Astrocyte (in vitro differentiated cells and primary cell): ENCODE results near the gene PLA2G4A. TPM values are rescaled to one million over a fixed set of nuclear protein-coding genes. Genes with fewer than 3 reads are reported as not detected.

Experiments
- DNase-seq: peaks from one replicate; pipeline ENCODE4 v3.0.0-alpha.2; 2010; ENCODE audit warnings: low read depth
- FAIRE-seq: peaks from 2 replicates; lab custom pipeline; 2011; peaks lifted over from hg19 to GRCh38; lab: Jason Lieb, UNC
- H2AFZ ChIP-seq: 2 replicates; pipeline ENCODE4 v1.6.0; 2012; ENCODE audit warnings: low read depth, low read length, inconsistent platforms
- H3K27ac ChIP-seq: 2 replicates; pipeline ENCODE4 v1.5.1; 2011; ENCODE audit warnings: low read depth, low read length, inconsistent platforms
- H3K27me3 ChIP-seq: 2 replicates; pipeline ENCODE4 v1.6.0; 2011; ENCODE audit warnings: low read length, inconsistent platforms; ENCODE audit not compliant: insufficient read depth
- H3K36me3 ChIP-seq: 2 replicates; pipeline ENCODE4 v1.5.1; 2011; ENCODE audit warnings: low read length, inconsistent platforms; ENCODE audit not compliant: insufficient read depth
- H3K4me1 ChIP-seq: 2 replicates; pipeline ENCODE4 v1.5.1; 2011; ENCODE audit warnings: low read length, inconsistent platforms; ENCODE audit not compliant: insufficient read depth
- H3K4me2 ChIP-seq: 2 replicates; pipeline ENCODE4 v1.6.0; 2012; ENCODE audit warnings: low read length, inconsistent platforms
- H3K4me3 ChIP-seq: 2 replicates; pipeline ENCODE4 v1.5.1; 2011; ENCODE audit warnings: low read depth, mild to moderate bottlenecking, low read length, inconsistent platforms; ENCODE audit not compliant: insufficient read depth
- H3K79me2 ChIP-seq: 2 replicates; pipeline ENCODE4 v1.6.0; 2012; ENCODE audit warnings: mild to moderate bottlenecking, low read length, inconsistent platforms; ENCODE audit not compliant: insufficient read depth
- H3K9ac ChIP-seq: 2 replicates; pipeline ENCODE4 v1.6.0; 2012; ENCODE audit warnings: mild to moderate bottlenecking, low read length, inconsistent platforms
- H3K9me3 ChIP-seq: 2 replicates; pipeline ENCODE4 v1.5.1; 2012; ENCODE audit warnings: low read depth, mild to moderate bottlenecking, low read length, inconsistent platforms; ENCODE audit not compliant: insufficient read depth
- H4K20me1 ChIP-seq: 2 replicates; pipeline ENCODE4 v1.6.0; 2012; ENCODE audit warnings: low read length, inconsistent platforms; ENCODE audit not compliant: insufficient read depth
- H3K27ac Mint-ChIP-seq: one replicate; pipeline ENCODE4 v1.8.0; 2021; ENCODE audit warnings: mild to moderate bottlenecking, mixed read lengths; ENCODE audit not compliant: unreplicated experiment
- H3K27me3 Mint-ChIP-seq: one replicate; pipeline ENCODE4 v1.8.0; 2021; ENCODE audit warnings: low read depth, mixed read lengths; ENCODE audit not compliant: unreplicated experiment
- H3K36me3 Mint-ChIP-seq: one replicate; pipeline ENCODE4 v1.8.0; 2021; ENCODE audit warnings: low read depth, mixed read lengths; ENCODE audit not compliant: unreplicated experiment
- H3K4me1 Mint-ChIP-seq: one replicate; pipeline ENCODE4 v1.8.0; 2021; ENCODE audit warnings: low read depth, mixed read lengths; ENCODE audit not compliant: unreplicated experiment
- H3K4me3 Mint-ChIP-seq: one replicate; pipeline ENCODE4 v1.8.0; 2021; ENCODE audit warnings: mild to moderate bottlenecking, moderate library complexity, mixed read lengths; ENCODE audit not compliant: unreplicated experiment
- H3K9me3 Mint-ChIP-seq: one replicate; pipeline ENCODE4 v1.8.0; 2021; ENCODE audit warnings: mild to moderate bottlenecking, mixed read lengths; ENCODE audit not compliant: unreplicated experiment
- CTCF ChIP-seq: IDR thresholded peaks from 2 replicates; pipeline ENCODE4 v1.5.1; 2011; ENCODE audit warnings: low read depth, mild to moderate bottlenecking, inconsistent platforms, low read length, moderate library complexity; ENCODE audit not compliant: insufficient read depth
- EZH2 ChIP-seq: IDR thresholded peaks from 2 replicates; pipeline ENCODE4 v1.6.1; 2012; ENCODE audit warnings: mild to moderate bottlenecking, low read length, inconsistent platforms; ENCODE audit not compliant: insufficient read depth
- total RNA-seq: library from RNA; stranded (reverse); gene quantifications from 2 replicates; pipeline ENCODE4 v1.2.1, GENCODE V29; 2021

The PLA2G4A gene
- total RNA-seq, 1 donor from 2014 or later: 1.4 TPM

- TF ChIP-seq EZH2: no peak
- no peak for TF ChIP-seq CTCF
- Histone ChIP-seq H3K27ac (no peak overlapping the region), H3K27me3 (no peaks in the 10 kb centered on the region), H3K9me3 (no peaks in the 10 kb centered on the region), H2AFZ (no peak overlapping the region), H3K79me2 (no peaks in the 10 kb centered on the region), H4K20me1 (no peaks in the 10 kb centered on the region), H3K4me3 (no peak overlapping the region), H3K36me3 (no peaks in the 10 kb centered on the region), H3K4me2 (no peak overlapping the region), H3K9ac (no peak overlapping the region), H3K4me1 (peaks cover 3% of the 10 kb centered on the region)
- Mint-ChIP-seq H3K9me3 (no peaks in the 10 kb centered on the region), H3K27ac (no peak overlapping the region), H3K4me1 (peaks cover 7% of the 10 kb centered on the region), H3K4me3 (no peak overlapping the region), H3K36me3 (no peaks in the 10 kb centered on the region), H3K27me3 (no peaks in the 10 kb centered on the region)
- no peak for DNase-seq
- FAIRE-seq: peak; percentile 49
These were observed 64.2 kb downstream of the PLA2G4A start for GRCh38 chr1:186892936-186893335.

- Mint-ChIP-seq H3K4me3 (no peak overlapping the region), H3K27ac (no peak overlapping the region), H3K9me3 (no peaks in the 10 kb centered on the region), H3K4me1 (peaks cover 7% of the 10 kb centered on the region), H3K36me3 (no peaks in the 10 kb centered on the region), H3K27me3 (no peaks in the 10 kb centered on the region)
- Histone ChIP-seq H3K36me3 (no peaks in the 10 kb centered on the region), H3K4me1 (peaks cover 3% of the 10 kb centered on the region), H3K9ac (no peak overlapping the region), H3K79me2 (no peaks in the 10 kb centered on the region), H3K27ac (no peak overlapping the region), H2AFZ (no peak overlapping the region), H3K4me2 (no peak overlapping the region), H4K20me1 (no peaks in the 10 kb centered on the region), H3K27me3 (no peaks in the 10 kb centered on the region), H3K4me3 (no peak overlapping the region), H3K9me3 (no peaks in the 10 kb centered on the region)
- DNase-seq (no peak), FAIRE-seq (no peak)
- TF ChIP-seq EZH2 (no peak), CTCF (no peak)
These were observed 65.7 kb downstream of the PLA2G4A start for GRCh38 chr1:186894415-186894814.

GRCh38 chr1:186896211-186896610, 67.5 kb downstream of the PLA2G4A start:
- DNase-seq: peak; percentile 34
- H3K36me3 Mint-ChIP-seq: no peaks in the 10 kb centered on the region
- H3K9ac ChIP-seq: no peak overlapping the region
- H3K79me2 ChIP-seq: no peaks in the 10 kb centered on the region
- TF ChIP-seq CTCF: no peak
- TF ChIP-seq EZH2: no peak
- peak overlapping the region; percentile 20 for H3K27ac Mint-ChIP-seq
- FAIRE-seq: no peak
- no peaks in the 10 kb centered on the region for H3K36me3 ChIP-seq
- H3K4me1 Mint-ChIP-seq: peaks cover 7% of the 10 kb centered on the region
- H3K9me3 Mint-ChIP-seq: no peaks in the 10 kb centered on the region
- H3K4me3 ChIP-seq: no peak overlapping the region
- no peak overlapping the region for H3K27ac ChIP-seq
- peaks cover 3% of the 10 kb centered on the region for H3K4me1 ChIP-seq
- no peak overlapping the region for H3K4me2 ChIP-seq
- H2AFZ ChIP-seq: no peak overlapping the region
- H3K9me3 ChIP-seq: no peaks in the 10 kb centered on the region
- H3K4me3 Mint-ChIP-seq: no peak overlapping the region
- no peaks in the 10 kb centered on the region for H3K27me3 Mint-ChIP-seq
- no peaks in the 10 kb centered on the region for H3K27me3 ChIP-seq
- no peaks in the 10 kb centered on the region for H4K20me1 ChIP-seq
